Esophagus squamous epithelium (tissue), 5 donors: ENCODE data around the gene THRSP. TPM values are rescaled to one million over a fixed set of nuclear protein-coding genes. Genes with fewer than 3 reads are reported as not detected.

Experiments
- DNase-seq: peaks from one replicate; lab custom pipeline; 2025; lab: John Stamatoyannopoulos, UW
- H3K27ac ChIP-seq, 4 donors: fragments of 200-600 bp; sonication (generic); one replicate each; pipeline ENCODE4 v1.5.1; 2016 to 2019; ENCODE audit warnings: mild to moderate bottlenecking in 1 of 4
- H3K27me3 ChIP-seq, 4 donors: fragments of 200-600 bp; sonication (generic); 1 replicate in 3 of 4; 2 replicates in 1 of 4; pipeline versions ENCODE4 v1.5.1 to v1.6.0; 2017 to 2021; ENCODE audit warnings: antibody characterized with exemption in 1 of 4
- H3K36me3 ChIP-seq, 3 donors: fragments of 200-600 bp; sonication (generic); one replicate each; pipeline ENCODE4 v1.5.1; 2016 to 2019
- H3K4me1 ChIP-seq, 3 donors: fragments of 200-600 bp; sonication (generic); one replicate each; pipeline ENCODE4 v1.5.1; 2017 to 2019
- H3K4me3 ChIP-seq, 4 donors: fragments of 200-600 bp; sonication (generic); 1 replicate in 3 of 4; 2 replicates in 1 of 4; pipeline ENCODE4 v1.5.1; 2016 to 2019; ENCODE audit warnings: mild to moderate bottlenecking in 2 of 4, moderate library complexity in 1 of 4
- H3K9me3 ChIP-seq, 3 donors: fragments of 200-600 bp; sonication (generic); one replicate each; pipeline ENCODE4 v1.5.1; 2016 to 2019
- CTCF ChIP-seq, 6 experiments: fragments of 450-650 bp in 4 of 6; fragments of 200-600 bp in 2 of 6; sonication (generic) in 2 of 6; IDR thresholded peaks; one replicate each; pipeline ENCODE4 v1.5.1; 2016 to 2019; ENCODE audit warnings: antibody characterized with exemption in 6 of 6, mild to moderate bottlenecking in 4 of 6, moderate library complexity in 4 of 6
- POLR2A ChIP-seq, 4 donors: fragments of 450-650 bp; IDR thresholded peaks; one replicate each; pipeline ENCODE4 v1.6.1; 2017; ENCODE audit warnings: antibody characterized with exemption in 4 of 4, mild to moderate bottlenecking in 4 of 4, moderate library complexity in 3 of 4
- WGBS, 2 donors: methylation state at CpG; one replicate each; pipeline ENCODE4 v1.1.5; 2018; 5-methylcytosine and 5-hydroxymethylcytosine counted together
- intact Hi-C: fragments of 100-400 bp; cut with DNase I; formaldehyde crosslinking; loops from one replicate; pipeline ENCODE4 v1.15.0; 2022
- total RNA-seq, 4 donors: library from RNA; depleted of rRNA; stranded (reverse); fragments of >200 nt; gene quantifications; one replicate each; pipeline ENCODE4 v1.1.0, GENCODE V29; 2016
- donor health status: DM: yes; HTN: yes; CAD: no.

The THRSP gene
- total RNA-seq, 4 donors from 2014 or later = not detected

GRCh38 chr11:78100261-78100660 is 36.6 kb downstream of the THRSP start:
- no peak for DNase-seq
- TF ChIP-seq CTCF (IDR thresholded peaks at IDR 0.05) (no peak), POLR2A (IDR thresholded peaks at IDR 0.05) (no peak)
- WGBS, 2 donors = 83 to 90% methylated on average over 5 of the region's 5 CpGs
- no peaks in the 10 kb centered on the region for H3K27me3 ChIP-seq
- no peaks in the 10 kb centered on the region for H3K9me3 ChIP-seq
- intact Hi-C loops = no loop called here
- peaks cover 0 to 72% (median 4%) of the 10 kb centered on the region in 3 donors for H3K36me3 ChIP-seq
- H3K27ac ChIP-seq = no peak overlapping the region
- H3K4me3 ChIP-seq = no peak overlapping the region
- H3K4me1 ChIP-seq = no peaks in the 10 kb centered on the region

- Histone ChIP-seq H3K4me3 (no peak overlapping the region), H3K27me3 (no peaks in the 10 kb centered on the region), H3K4me1 (no peaks in the 10 kb centered on the region), H3K9me3 (no peaks in the 10 kb centered on the region), H3K36me3 (peaks cover 0 to 74% (median 4%) of the 10 kb centered on the region in 3 donors), H3K27ac (no peak overlapping the region)
- WGBS, 2 donors = 78 to 87% methylated on average over 2 of the region's 2 CpGs
- TF ChIP-seq CTCF (IDR thresholded peaks at IDR 0.05) (no peak), POLR2A (IDR thresholded peaks at IDR 0.05) (no peak)
- intact Hi-C loops = no loop called here
- no peak for DNase-seq
Observed at GRCh38 chr11:78100676-78101472, 37.2 kb downstream of the THRSP start.

GRCh38 chr11:78109081-78110015 is 45.7 kb downstream of the THRSP start:
- H3K27ac ChIP-seq = no peak overlapping the region
- TF ChIP-seq POLR2A (IDR thresholded peaks at IDR 0.05) = no peak
- no peak for TF ChIP-seq CTCF (IDR thresholded peaks at IDR 0.05)
- H3K27me3 ChIP-seq = no peaks in the 10 kb centered on the region
- DNase-seq = no peak
- no peaks in the 10 kb centered on the region for H3K4me1 ChIP-seq
- intact Hi-C loops = no loop called here
- no peaks in the 10 kb centered on the region for H3K9me3 ChIP-seq
- no peak overlapping the region for H3K4me3 ChIP-seq
- peaks cover 3 to 80% (median 4%) of the 10 kb centered on the region in 3 donors for H3K36me3 ChIP-seq
- 73 to 81% methylated on average over 3 of the region's 3 CpGs for WGBS, 2 donors

GRCh38 chr11:78110351-78110750 is 46.7 kb downstream of the THRSP start:
- H3K9me3 ChIP-seq = no peaks in the 10 kb centered on the region
- peaks cover 3 to 76% (median 4%) of the 10 kb centered on the region in 3 donors for H3K36me3 ChIP-seq
- no peaks in the 10 kb centered on the region for H3K27me3 ChIP-seq
- TF ChIP-seq CTCF (IDR thresholded peaks at IDR 0.05) (no peak), POLR2A (IDR thresholded peaks at IDR 0.05) (no peak)
- H3K4me1 ChIP-seq = no peaks in the 10 kb centered on the region
- H3K27ac ChIP-seq = no peak overlapping the region
- H3K4me3 ChIP-seq = no peak overlapping the region
- 71 to 84% methylated on average over 5 of the region's 5 CpGs for WGBS, 2 donors
- intact Hi-C loops = no loop called here
- no peak for DNase-seq
